A549 (cell line): ENCODE measurements around the gene THBS3. TPM values are rescaled to one million over a fixed set of nuclear protein-coding genes. Genes with fewer than 3 reads are reported as not detected.

ENCODE experiments used
- ATAC-seq, 2 experiments: fragments of 200-7000 bp in 1 of 2; fragments of >200 bp in 1 of 2; cut with Nextera tagmentation in 1 of 2; cut with Tn5 transposase in 1 of 2; 3 replicates each; pipeline versions ENCODE4 v1.8.0 to v1.9.1; 2018 to 2020; ENCODE audit warnings: mild to moderate bottlenecking in 1 of 2, moderate library complexity in 1 of 2
- CTCF ChIA-PET: fragments of 300-600 bp; sonication (Branson Sonifier 250); formaldehyde crosslinking; extraction: SDS; loops from one replicate; lab custom pipeline; 2021; ENCODE audit warnings: antibody characterized with exemption, inconsistent platforms; lab: Yijun Ruan, JAX
- POLR2A ChIA-PET: fragments of 350-600 bp; formaldehyde crosslinking; extraction: SDS; loops from one replicate; lab custom pipeline; 2021; ENCODE audit warnings: antibody characterized with exemption, inconsistent platforms; lab: Yijun Ruan, JAX
- DNase-seq, 2 experiments: peaks; one replicate each; pipeline versions ENCODE4 v3.0.0 to v3.0.0-alpha.2; 2011 to 2016; ENCODE audit warnings: low read depth in 1 of 2, low spot score in 1 of 2
- FAIRE-seq: peaks from 2 replicates; lab custom pipeline; 2011; peaks lifted over from hg19 to GRCh38; lab: Jason Lieb, UNC
- H3K27ac ChIP-seq, 2 experiments: fragments of >200 bp; sonication (Bioruptor Twin); formaldehyde crosslinking; 3 replicates each; pipeline ENCODE4 v1.5.1; 2016 to 2017
- H3K4me1 ChIP-seq: fragments of >200 bp; sonication (Bioruptor Twin); formaldehyde crosslinking; 3 replicates; pipeline ENCODE4 v1.6.1; 2016
- H3K4me2 ChIP-seq: fragments of >200 bp; sonication (Bioruptor Twin); formaldehyde crosslinking; 3 replicates; pipeline ENCODE4 v1.6.1; 2016
- H3K4me3 ChIP-seq: fragments of >200 bp; sonication (Bioruptor Twin); formaldehyde crosslinking; 3 replicates; pipeline ENCODE4 v1.5.1; 2016
- H3K9me3 ChIP-seq: fragments of >200 bp; sonication (Bioruptor Twin); formaldehyde crosslinking; 3 replicates; pipeline ENCODE4 v1.6.1; 2016
- CBX2 ChIP-seq: fragments of 200-600 bp; sonication (generic); IDR thresholded peaks from 2 replicates; pipeline ENCODE4 v1.6.1; 2016; ENCODE audit warnings: low read depth, mild to moderate bottlenecking, borderline replicate concordance
- CBX8 ChIP-seq: fragments of 200-600 bp; sonication (generic); IDR thresholded peaks from 2 replicates; pipeline ENCODE4 v1.6.1; 2016
- CEBPB ChIP-seq, 2 experiments: fragments of >200 bp in 1 of 2; sonication (Bioruptor Twin) in 1 of 2; formaldehyde crosslinking in 1 of 2; IDR thresholded peaks; 2 replicates each; pipeline ENCODE4 v1.6.1; 2012 to 2016
- CTCF ChIP-seq: fragments of >200 bp; sonication (Bioruptor Twin); formaldehyde crosslinking; IDR thresholded peaks from 3 replicates; pipeline ENCODE4 v1.5.1; 2016
- E2F6 ChIP-seq: IDR thresholded peaks from 2 replicates; pipeline ENCODE4 v1.6.1; 2012; ENCODE audit warnings: low read depth, borderline replicate concordance
- EHF ChIP-seq: fragments of 250-450 bp; sonication (Bioruptor Pico); IDR thresholded peaks from 2 replicates; pipeline ENCODE4 v1.5.0; 2020; ENCODE audit warnings: mild to moderate bottlenecking
- EHMT2 ChIP-seq: fragments of 200-600 bp; sonication (generic); IDR thresholded peaks from 2 replicates; pipeline ENCODE4 v1.6.1; 2016; ENCODE audit warnings: antibody characterized with exemption, low read depth, mild to moderate bottlenecking, moderate library complexity
- ELK1 ChIP-seq: fragments of 150-350 bp; IDR thresholded peaks from 2 replicates; pipeline ENCODE4 v1.6.1; 2014; ENCODE audit warnings: low read depth, mild to moderate bottlenecking, low read length
- EP300 ChIP-seq, 2 experiments: fragments of >200 bp; sonication (Bioruptor Twin); formaldehyde crosslinking; IDR thresholded peaks; 2 replicates in 1 of 2; 3 replicates in 1 of 2; pipeline ENCODE4 v1.6.1; 2016 to 2017
- ESRRA ChIP-seq: fragments of 150-350 bp; IDR thresholded peaks from 2 replicates; pipeline ENCODE4 v1.6.1; 2014; ENCODE audit warnings: mild to moderate bottlenecking, low read length, borderline replicate concordance
- FOSL2 ChIP-seq, 2 experiments: fragments of 450-650 bp in 1 of 2; fragments of >200 bp in 1 of 2; sonication (Bioruptor Twin) in 1 of 2; formaldehyde crosslinking; IDR thresholded peaks; 2 replicates each; pipeline versions ENCODE4 v1.5.0 to v1.6.1; 2016 to 2020; ENCODE audit warnings: mild to moderate bottlenecking in 1 of 2, moderate library complexity in 1 of 2
- FOXS1 ChIP-seq: fragments of 250-450 bp; sonication (Bioruptor Pico); IDR thresholded peaks from 2 replicates; pipeline ENCODE4 v1.5.0; 2020; ENCODE audit warnings: mild to moderate bottlenecking, moderate library complexity
- GATA3 ChIP-seq: IDR thresholded peaks from 2 replicates; pipeline ENCODE4 v1.6.1; 2012; ENCODE audit warnings: borderline replicate concordance
- HEYL ChIP-seq: fragments of 250-450 bp; sonication (Bioruptor Pico); IDR thresholded peaks from 2 replicates; pipeline ENCODE4 v1.8.0; 2021; ENCODE audit warnings: mild to moderate bottlenecking, moderate library complexity
- HOXA7 ChIP-seq: fragments of 250-450 bp; sonication (Bioruptor Pico); IDR thresholded peaks from 2 replicates; pipeline ENCODE4 v1.5.0; 2020; ENCODE audit warnings: mild to moderate bottlenecking, moderate library complexity
- MAX ChIP-seq: IDR thresholded peaks from 2 replicates; pipeline ENCODE4 v1.6.1; 2012
- NR3C1 ChIP-seq: fragments of >200 bp; sonication (Bioruptor Twin); formaldehyde crosslinking; IDR thresholded peaks from 3 replicates; pipeline ENCODE4 v1.6.1; 2017
- RARB ChIP-seq: fragments of 250-450 bp; sonication (Bioruptor Pico); IDR thresholded peaks from 2 replicates; pipeline ENCODE4 v1.8.0; 2021; ENCODE audit warnings: mild to moderate bottlenecking, moderate library complexity
- REST ChIP-seq: fragments of 200-600 bp; sonication (generic); IDR thresholded peaks from 2 replicates; pipeline ENCODE4 v1.6.1; 2016; ENCODE audit warnings: antibody characterized with exemption, mild to moderate bottlenecking, moderate library complexity
- TFCP2L1 ChIP-seq: fragments of 250-450 bp; sonication (Bioruptor Pico); IDR thresholded peaks from 2 replicates; pipeline ENCODE4 v1.5.0; 2021; ENCODE audit warnings: mild to moderate bottlenecking
- WGBS: methylation state at CpG from one replicate; pipeline ENCODE4 v1.1.6; 2017; ENCODE audit errors: missing lambda C conversion rate; 5-methylcytosine and 5-hydroxymethylcytosine counted together
- polyA plus RNA-seq, 4 experiments: library from polyadenylated mRNA; depleted of rRNA in 3 of 4; stranded (reverse); fragments of >200 nt; fragmentation: RNase III in 1 of 4; extraction: RNeasy Plus Mini Kit Qiagen cat#74134 plus additional on column Dnase treatment in 1 of 4; gene quantifications; 2 replicates in 3 of 4; 3 replicates in 1 of 4; pipeline ENCODE4 v1.2.3, GENCODE V29; 2011 to 2017

Gene THBS3
- polyA plus RNA-seq, 2 of the 4 experiments (the other 2 are of a cell fraction) = 12.1 to 13.8 TPM

GRCh38 chr1:155210314-155211104 lies 2.8 kb upstream of the THBS3 start:
- H3K27ac ChIP-seq = no peak overlapping the region
- ATAC-seq (no peak), FAIRE-seq (no peak), DNase-seq (no peak)
- peaks cover 23% of the 10 kb centered on the region for H3K4me1 ChIP-seq
- TF ChIP-seq E2F6 (no peak), RARB (CRISPR knock-in tag) (no peak), TFCP2L1 (CRISPR knock-in tag) (no peak), EHMT2 (no peak), GATA3 (no peak), EP300 (IDR thresholded peaks at IDR 0.05) (no peak), HEYL (CRISPR knock-in tag) (no peak), REST (no peak), ESRRA (no peak), MAX (no peak), CEBPB (IDR thresholded peaks at IDR 0.05) (no peak), CBX2 (no peak), CTCF (no peak), FOSL2 (IDR thresholded peaks at IDR 0.05) (no peak), FOSL2 (CRISPR knock-in tag; IDR thresholded peaks at IDR 0.05) (no peak), HOXA7 (no peak), CBX8 (no peak), NR3C1 (no peak), ELK1 (no peak), EHF (CRISPR knock-in tag) (no peak), FOXS1 (CRISPR knock-in tag) (no peak)
- WGBS = 84% methylated on average over 4 of the region's 4 CpGs
- H3K4me2 ChIP-seq = peak overlapping the region; percentile 98
- ChIA-PET CTCF (interaction anchor here (1.4 to 7.6 kb wide), 4 partner anchors 15 to 41 kb away, joined by 4 to 96 read pairs (median 45); no protein-coding TSS in a partner anchor), POLR2A (no interaction called here)
- H3K4me3 ChIP-seq = no peak overlapping the region
- H3K9me3 ChIP-seq = no peaks in the 10 kb centered on the region
